Trophoblast cell (in vitro differentiated cells and primary cell): ENCODE measurements around the gene OBI1.

Experiments
- DNase-seq, 2 donors: peaks; one replicate each; pipeline ENCODE4 v3.0.0-alpha.2; 2016
- H2AFZ ChIP-seq: 2 replicates; pipeline ENCODE4 v1.6.1; 2013; ENCODE audit warnings: low read length, moderate library complexity, mild to moderate bottlenecking; ENCODE audit not compliant: insufficient read depth, poor library complexity
- H2AK5ac ChIP-seq: 2 replicates; pipeline ENCODE4 v1.6.1; 2013; ENCODE audit warnings: mild to moderate bottlenecking, low read length
- H2BK120ac ChIP-seq: 2 replicates; pipeline ENCODE4 v1.6.1; 2013; ENCODE audit warnings: low read length, mild to moderate bottlenecking, moderate library complexity; ENCODE audit not compliant: insufficient read depth, poor library complexity
- H2BK12ac ChIP-seq: 2 replicates; pipeline ENCODE4 v1.6.1; 2013; ENCODE audit warnings: mild to moderate bottlenecking, low read length, moderate library complexity
- H2BK5ac ChIP-seq: 2 replicates; pipeline ENCODE4 v1.6.1; 2013; ENCODE audit warnings: low read length, low read depth, moderate library complexity, mild to moderate bottlenecking; ENCODE audit not compliant: poor library complexity
- H3K14ac ChIP-seq: 2 replicates; pipeline ENCODE4 v1.6.1; 2013; ENCODE audit warnings: mild to moderate bottlenecking, low read length
- H3K18ac ChIP-seq: 2 replicates; pipeline ENCODE4 v1.6.1; 2013; ENCODE audit warnings: mild to moderate bottlenecking, low read length
- H3K23ac ChIP-seq: 2 replicates; pipeline ENCODE4 v1.6.1; 2013; ENCODE audit warnings: low read length
- H3K27ac ChIP-seq: 2 replicates; pipeline ENCODE4 v1.5.1; 2013; ENCODE audit warnings: low read depth, mild to moderate bottlenecking, inconsistent platforms, low read length, moderate library complexity
- H3K27me3 ChIP-seq: 2 replicates; pipeline ENCODE4 v1.6.1; 2013; ENCODE audit warnings: inconsistent platforms, mild to moderate bottlenecking, low read length, moderate library complexity; ENCODE audit not compliant: insufficient read depth
- H3K36me3 ChIP-seq, 2 experiments: 1 replicate in 1 of 2; 2 replicates in 1 of 2; pipeline ENCODE4 v1.6.1; 2013; ENCODE audit warnings: low read length in 2 of 2, mild to moderate bottlenecking in 2 of 2, moderate library complexity in 1 of 2; ENCODE audit not compliant: insufficient read depth in 2 of 2, control insufficient read depth in 1 of 2
- H3K4ac ChIP-seq: 2 replicates; pipeline ENCODE4 v1.6.1; 2013; ENCODE audit warnings: low read depth, mild to moderate bottlenecking, low read length, moderate library complexity
- H3K4me1 ChIP-seq, 2 experiments: 1 replicate in 1 of 2; 2 replicates in 1 of 2; pipeline ENCODE4 v1.6.1; 2013; ENCODE audit warnings: low read length in 2 of 2, mild to moderate bottlenecking in 2 of 2, moderate library complexity in 1 of 2; ENCODE audit not compliant: insufficient read depth in 2 of 2, control insufficient read depth in 1 of 2
- H3K4me2 ChIP-seq: 2 replicates; pipeline ENCODE4 v1.6.1; 2013; ENCODE audit warnings: inconsistent platforms, mild to moderate bottlenecking, low read length, moderate library complexity
- H3K4me3 ChIP-seq: 2 replicates; pipeline ENCODE4 v1.5.1; 2013; ENCODE audit warnings: mild to moderate bottlenecking, low read depth, low read length, inconsistent platforms
- H3K79me1 ChIP-seq: one replicate; pipeline ENCODE4 v1.6.1; 2013; ENCODE audit warnings: low read length
- H3K79me2 ChIP-seq: 2 replicates; pipeline ENCODE4 v1.6.1; 2013; ENCODE audit warnings: low read length, mild to moderate bottlenecking; ENCODE audit not compliant: control insufficient read depth, insufficient read depth, poor library complexity
- H3K9ac ChIP-seq: 2 replicates; pipeline ENCODE4 v1.6.1; 2013; ENCODE audit warnings: mild to moderate bottlenecking, low read length
- H3K9me3 ChIP-seq: 2 replicates; pipeline ENCODE4 v1.6.1; 2013; ENCODE audit warnings: low read depth, mild to moderate bottlenecking, control low read depth, inconsistent platforms, low read length; ENCODE audit not compliant: insufficient read depth
- H4K12ac ChIP-seq: 2 replicates; pipeline ENCODE4 v1.6.1; 2013; ENCODE audit warnings: low read depth, mild to moderate bottlenecking, low read length, moderate library complexity
- H4K8ac ChIP-seq: 2 replicates; pipeline ENCODE4 v1.6.1; 2013; ENCODE audit warnings: low read depth, mild to moderate bottlenecking, low read length, moderate library complexity
- H4K91ac ChIP-seq: one replicate; pipeline ENCODE4 v1.6.1; 2013; ENCODE audit warnings: low read depth, mild to moderate bottlenecking, low read length, moderate library complexity
- WGBS: extraction: QIAGEN DNeasy Blood & Tissue Kit; methylation state at CpG from one replicate; pipeline ENCODE4 v1.1.7; 2013; ENCODE audit warnings: missing lambda C conversion rate; ENCODE audit not compliant: insufficient read length, insufficient coverage; ENCODE audit errors: extremely low coverage; 5-methylcytosine and 5-hydroxymethylcytosine counted together

The OBI1 gene

DNA sequence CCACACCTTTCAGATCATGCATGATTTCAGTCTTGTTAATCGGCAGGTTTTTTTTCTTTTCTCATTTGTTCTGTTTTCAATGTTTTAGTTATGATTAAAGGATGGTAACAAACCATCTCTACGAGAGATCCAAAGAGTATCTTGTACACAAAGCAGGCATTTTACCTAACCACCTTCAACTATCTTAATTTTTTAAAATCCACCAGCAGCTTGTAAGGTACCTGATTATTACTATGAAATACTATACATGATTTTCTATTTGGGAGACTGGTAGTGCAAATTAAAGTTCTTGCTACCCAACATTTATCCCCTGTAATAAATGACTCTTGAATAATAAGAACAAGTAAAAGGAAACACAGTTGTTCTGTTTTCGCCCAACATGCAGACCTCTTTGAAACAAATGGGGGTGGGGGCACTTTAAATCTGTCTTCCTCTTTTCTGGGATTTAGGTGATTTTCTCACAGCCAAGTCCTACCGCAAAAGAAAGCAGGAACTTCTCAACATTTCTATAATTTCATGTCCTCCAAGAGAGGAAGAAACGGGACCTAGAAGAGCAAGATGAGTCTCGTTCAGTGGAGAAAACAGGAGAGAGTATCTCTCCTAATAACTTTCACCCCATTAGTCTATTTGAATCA, 59.2 kb downstream of the OBI1 start:
- no peaks in the 10 kb centered on the region for H3K79me2 ChIP-seq
- H3K36me3 ChIP-seq: no peaks in the 10 kb centered on the region
- no peak overlapping the region for H2BK120ac ChIP-seq
- no peak overlapping the region for H2AK5ac ChIP-seq
- no peak overlapping the region for H4K91ac ChIP-seq
- no peak overlapping the region for H2BK12ac ChIP-seq
- WGBS: no CpG with 5 or more reads among the region's 6 CpGs
- H3K4me1 ChIP-seq: peaks cover 13 to 22% of the 10 kb centered on the region in 2 experiments
- no peak overlapping the region for H4K12ac ChIP-seq
- H3K23ac ChIP-seq: no peak overlapping the region
- no peak overlapping the region for H3K4me2 ChIP-seq
- H4K8ac ChIP-seq: no peak overlapping the region
- no peak for DNase-seq
- no peak overlapping the region for H3K18ac ChIP-seq
- H3K4me3 ChIP-seq: no peak overlapping the region
- H2BK5ac ChIP-seq: no peak overlapping the region
- peaks cover 10% of the 10 kb centered on the region for H3K9me3 ChIP-seq
- H3K9ac ChIP-seq: no peak overlapping the region
- no peak overlapping the region for H3K4ac ChIP-seq
- H3K79me1 ChIP-seq: no peaks in the 10 kb centered on the region
- H3K27me3 ChIP-seq: peaks cover 80% of the 10 kb centered on the region
- H3K27ac ChIP-seq: no peak overlapping the region
- no peak overlapping the region for H3K14ac ChIP-seq
- H2AFZ ChIP-seq: no peak overlapping the region

GRCh38 chr13:78598966-78599644, 59.9 kb downstream of the OBI1 start:
- no peak overlapping the region for H4K12ac ChIP-seq
- no peak overlapping the region for H3K14ac ChIP-seq
- no peak for DNase-seq
- H3K27me3 ChIP-seq: peaks cover 82% of the 10 kb centered on the region
- no peak overlapping the region for H2BK5ac ChIP-seq
- H3K4me1 ChIP-seq: peaks cover 13 to 22% of the 10 kb centered on the region in 2 experiments
- H2BK12ac ChIP-seq: no peak overlapping the region
- no peak overlapping the region for H3K23ac ChIP-seq
- no peaks in the 10 kb centered on the region for H3K79me2 ChIP-seq
- WGBS: no CpG with 5 or more reads among the region's 5 CpGs
- H3K36me3 ChIP-seq: no peaks in the 10 kb centered on the region
- H3K79me1 ChIP-seq: no peaks in the 10 kb centered on the region
- H2AK5ac ChIP-seq: no peak overlapping the region
- H3K18ac ChIP-seq: no peak overlapping the region
- peaks cover 10% of the 10 kb centered on the region for H3K9me3 ChIP-seq
- no peak overlapping the region for H4K8ac ChIP-seq
- H3K9ac ChIP-seq: no peak overlapping the region
- no peak overlapping the region for H4K91ac ChIP-seq
- no peak overlapping the region for H3K27ac ChIP-seq
- H3K4me2 ChIP-seq: no peak overlapping the region
- H3K4ac ChIP-seq: no peak overlapping the region
- no peak overlapping the region for H2AFZ ChIP-seq
- no peak overlapping the region for H3K4me3 ChIP-seq
- H2BK120ac ChIP-seq: no peak overlapping the region

- Histone ChIP-seq H2BK12ac (no peak overlapping the region), H3K18ac (no peak overlapping the region), H3K23ac (no peak overlapping the region), H3K4me2 (no peak overlapping the region), H3K9me3 (peaks cover 6% of the 10 kb centered on the region), H3K27ac (no peak overlapping the region), H4K12ac (no peak overlapping the region), H2AFZ (no peak overlapping the region), H3K4me3 (no peak overlapping the region), H2AK5ac (no peak overlapping the region), H3K9ac (no peak overlapping the region), H3K79me2 (no peaks in the 10 kb centered on the region), H2BK120ac (no peak overlapping the region), H3K14ac (no peak overlapping the region), H3K4ac (no peak overlapping the region), H4K8ac (no peak overlapping the region), H3K79me1 (no peaks in the 10 kb centered on the region), H3K4me1 (peaks cover 11 to 18% of the 10 kb centered on the region in 2 experiments), H3K36me3 (no peaks in the 10 kb centered on the region), H3K27me3 (peaks cover 82% of the 10 kb centered on the region), H4K91ac (no peak overlapping the region), H2BK5ac (no peak overlapping the region)
- WGBS: no CpG with 5 or more reads among the region's 3 CpGs
- DNase-seq: no peak
Measured at GRCh38 chr13:78598116-78598781, 60.7 kb downstream of the OBI1 start.

- Histone ChIP-seq H3K79me1 (no peaks in the 10 kb centered on the region), H3K14ac (no peak overlapping the region), H2AK5ac (no peak overlapping the region), H3K36me3 (no peaks in the 10 kb centered on the region), H3K23ac (no peak overlapping the region), H2BK5ac (no peak overlapping the region), H2BK120ac (no peak overlapping the region), H3K4ac (no peak overlapping the region), H3K4me3 (no peak overlapping the region), H2BK12ac (no peak overlapping the region), H3K18ac (no peak overlapping the region), H4K8ac (no peak overlapping the region), H3K4me2 (no peak overlapping the region), H4K91ac (no peak overlapping the region), H3K4me1 (peaks cover 8 to 12% of the 10 kb centered on the region in 2 experiments), H2AFZ (no peak overlapping the region), H3K27ac (no peak overlapping the region), H3K9me3 (peaks cover 6% of the 10 kb centered on the region), H3K27me3 (peaks cover 79% of the 10 kb centered on the region), H4K12ac (no peak overlapping the region), H3K79me2 (no peaks in the 10 kb centered on the region), H3K9ac (no peak overlapping the region)
- no peak for DNase-seq
- no CpG with 5 or more reads among the region's 7 CpGs for WGBS
Measured at GRCh38 chr13:78597602-78597932, 61.4 kb downstream of the OBI1 start.
